Right forelimb (tissue), 1 donor: ENCODE data around the gene FAM185A.
"Not testable (repeated sequence)": the region's sequence is repeated elsewhere in the genome, so short reads cannot be mapped to it uniquely, and the experiment has no call there.

Source experiments
- DNase-seq: peaks from one replicate; pipeline ENCODE4 v3.0.0-alpha.2; 2018

The FAM185A gene

DNA sequence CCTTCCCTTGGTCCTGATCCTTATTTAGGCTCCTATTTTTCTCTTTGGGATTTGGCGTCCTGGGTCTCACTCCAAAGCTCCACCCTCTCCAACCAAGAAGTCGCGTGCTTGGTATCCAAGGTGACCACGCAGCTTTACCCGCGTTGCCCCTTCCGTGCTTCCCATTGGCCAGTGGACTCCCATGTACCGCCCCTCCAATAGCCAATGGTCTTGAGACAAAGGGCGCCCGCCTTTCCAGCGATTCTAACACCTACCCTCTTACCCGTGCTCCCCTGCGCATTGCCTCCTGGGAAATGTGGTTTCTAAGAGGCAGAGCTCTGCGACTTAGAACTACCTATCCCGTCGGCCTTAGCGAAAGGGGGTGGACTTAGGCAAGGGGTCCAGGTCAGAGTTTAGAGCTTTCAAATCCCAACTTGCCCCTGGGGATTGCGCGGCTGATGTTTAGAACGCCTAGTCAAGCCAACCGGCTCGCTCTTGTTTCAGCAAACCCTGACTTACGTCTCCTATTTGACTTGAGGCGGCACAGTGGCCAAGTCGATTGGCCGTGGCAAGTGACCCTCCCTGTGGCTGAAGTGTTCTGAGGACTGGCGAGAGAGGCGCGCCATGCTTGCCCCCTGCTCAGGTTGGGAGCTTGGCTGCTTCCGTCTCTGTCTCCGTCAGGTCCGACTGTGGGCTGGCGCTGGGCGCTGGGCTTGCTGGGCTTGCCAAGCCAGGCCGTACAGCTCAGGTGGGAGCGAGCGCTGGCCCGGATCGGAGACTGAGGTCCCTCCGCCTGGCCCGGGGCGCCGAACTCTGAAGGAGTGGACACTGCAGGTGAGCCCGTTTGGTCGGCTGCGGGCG, at the start of gene FAM185A:
TSS of gene FAM185A (plus strand) at position 395 of the 840 bp plus-strand sequence. CDS start at position 604, 209 bp downstream.
- peak; percentile 95 for DNase-seq

DNA sequence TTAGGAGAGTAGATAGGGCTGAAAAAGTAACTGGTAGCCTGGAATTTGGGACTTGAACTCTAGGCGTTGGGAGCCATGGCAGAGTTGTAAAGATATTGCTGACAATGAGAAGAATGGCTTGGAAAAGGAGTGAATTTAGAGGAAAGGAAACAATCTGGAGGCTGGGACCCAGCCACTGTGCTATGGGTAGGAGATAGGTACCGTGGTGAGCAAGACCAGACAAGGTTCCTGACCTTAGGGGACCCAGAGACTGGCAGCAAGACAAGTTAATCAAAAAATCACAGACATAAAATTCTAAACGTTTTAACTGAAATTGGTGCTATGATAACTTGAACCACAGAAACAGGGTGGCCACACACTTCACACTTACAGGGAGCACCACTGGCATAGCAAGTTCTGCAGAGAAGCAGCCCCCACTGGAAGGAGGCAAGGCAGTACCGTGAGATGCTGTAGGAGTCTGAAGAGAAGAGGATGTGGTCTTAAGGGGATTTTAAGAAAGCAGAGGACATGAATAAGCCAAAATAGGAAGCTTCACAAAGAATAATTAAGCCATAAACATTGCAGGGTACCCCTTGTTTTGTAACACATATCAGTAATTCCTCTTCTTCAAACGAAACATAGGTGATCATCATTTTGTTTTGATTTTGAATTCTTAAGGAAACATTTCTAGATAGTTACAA, 35.6 kb upstream of the FAM185A start:
- not testable (repeated sequence) for DNase-seq

DNA sequence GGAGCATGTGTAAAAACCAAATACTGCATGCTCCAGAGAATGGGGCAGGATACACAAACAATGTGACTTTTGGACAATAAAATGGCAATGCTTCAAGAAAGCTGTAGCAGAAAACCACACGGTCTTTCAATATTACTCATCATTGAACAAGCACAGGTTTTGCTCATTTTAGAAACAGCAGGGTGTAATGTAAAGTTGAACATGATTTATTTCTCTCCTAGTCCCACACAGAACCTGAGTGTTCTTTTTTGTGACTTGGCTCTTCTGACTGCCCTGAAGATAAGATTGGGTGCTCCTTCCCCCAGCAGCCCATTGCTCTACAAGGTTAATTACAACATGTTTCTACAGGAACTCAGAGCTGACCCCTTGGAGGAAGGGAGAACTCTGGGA, 35.1 kb upstream of the FAM185A start:
- DNase-seq: not testable (repeated sequence)

DNA sequence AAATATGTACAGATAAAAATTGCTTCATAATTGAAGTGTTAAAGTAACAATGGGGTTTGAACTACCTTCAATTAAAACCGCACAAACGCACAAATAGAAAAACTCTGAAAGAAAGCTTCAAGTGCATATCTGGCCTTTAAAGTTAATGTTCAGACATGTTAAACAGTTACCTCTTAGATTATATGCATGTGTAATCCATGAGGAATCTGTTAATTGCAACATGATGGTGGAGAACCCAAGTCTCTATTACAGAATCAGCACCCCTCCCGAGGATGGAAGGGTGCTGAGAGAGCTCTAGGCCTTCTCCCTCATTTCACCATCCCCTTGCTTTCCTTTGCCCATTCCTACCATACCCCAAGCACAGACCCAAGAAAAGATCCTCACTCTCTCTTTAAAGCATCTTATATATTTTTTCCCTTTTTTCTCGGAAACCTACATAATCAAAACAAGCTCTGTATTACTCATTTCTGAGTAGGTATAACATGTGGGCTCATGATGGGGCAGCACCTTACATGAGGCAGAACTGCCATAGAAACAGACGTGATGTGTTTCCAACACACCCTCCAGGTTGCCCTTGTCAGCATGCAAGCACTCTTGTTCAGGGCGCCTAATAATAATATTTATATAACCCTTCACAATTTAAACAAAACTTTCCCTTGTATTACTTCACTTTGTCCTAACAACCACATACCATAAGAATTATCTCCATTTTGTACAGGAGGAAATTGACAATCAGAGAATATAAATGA, 33.9 kb upstream of the FAM185A start:
- DNase-seq: not testable (repeated sequence)

DNA sequence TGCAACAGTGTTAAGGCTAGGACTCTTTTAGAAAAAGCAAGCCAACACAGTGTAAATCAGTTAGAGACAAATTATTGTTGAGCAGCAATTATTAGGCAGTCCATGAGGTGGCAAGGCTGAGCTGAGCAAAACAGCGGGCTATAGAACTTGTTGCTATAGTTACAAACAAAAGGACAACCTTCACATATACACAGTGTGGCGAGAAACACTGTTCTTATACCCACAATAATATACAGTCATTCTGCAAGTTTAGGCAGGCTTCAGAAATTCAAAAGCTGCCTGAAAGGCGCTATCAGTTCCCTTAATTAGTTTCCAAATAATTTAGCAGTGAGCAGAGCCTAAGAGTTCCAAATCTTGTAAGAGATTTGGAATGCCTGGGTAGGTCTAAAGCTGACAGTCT, 33.1 kb upstream of the FAM185A start:
- DNase-seq: not testable (repeated sequence)

DNA sequence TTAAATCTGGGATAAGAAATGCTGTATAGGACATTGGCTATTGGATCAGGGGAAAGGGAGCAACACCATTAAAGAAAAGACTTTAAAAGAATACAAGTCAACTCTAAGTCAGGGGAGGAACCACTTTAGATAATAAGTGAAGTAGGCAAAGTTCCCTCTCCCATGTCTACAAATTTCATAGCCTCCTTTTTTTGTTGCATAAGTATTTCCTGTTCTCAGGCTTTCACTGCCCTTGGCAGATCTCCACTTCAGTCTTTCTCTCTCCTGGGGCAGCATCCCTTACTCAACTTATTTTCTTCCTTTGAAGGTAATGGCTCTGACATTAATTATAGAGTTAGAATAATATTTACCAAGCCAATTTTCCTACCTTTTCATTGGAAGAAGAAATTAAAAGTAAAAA, 30.3 kb upstream of the FAM185A start:
- not testable (repeated sequence) for DNase-seq

DNA sequence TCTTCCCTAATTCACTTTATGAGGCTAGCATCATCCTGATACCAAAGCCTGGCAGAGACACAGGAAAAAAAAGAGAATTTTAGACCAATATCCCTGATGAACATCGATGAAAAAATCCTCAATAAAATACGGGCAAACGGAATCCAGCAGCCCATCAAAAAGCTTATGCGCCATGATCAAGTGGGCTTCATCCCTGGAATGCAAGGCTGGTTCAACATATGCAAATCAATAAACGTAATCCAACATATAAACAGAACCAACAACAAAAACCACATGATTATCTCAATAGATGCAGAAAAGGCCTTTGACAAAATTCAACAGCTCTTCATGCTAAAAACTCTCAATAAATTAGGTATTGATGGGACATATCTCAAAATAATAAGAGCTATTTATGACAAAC, 22.6 kb upstream of the FAM185A start:
- not testable (repeated sequence) for DNase-seq

DNA sequence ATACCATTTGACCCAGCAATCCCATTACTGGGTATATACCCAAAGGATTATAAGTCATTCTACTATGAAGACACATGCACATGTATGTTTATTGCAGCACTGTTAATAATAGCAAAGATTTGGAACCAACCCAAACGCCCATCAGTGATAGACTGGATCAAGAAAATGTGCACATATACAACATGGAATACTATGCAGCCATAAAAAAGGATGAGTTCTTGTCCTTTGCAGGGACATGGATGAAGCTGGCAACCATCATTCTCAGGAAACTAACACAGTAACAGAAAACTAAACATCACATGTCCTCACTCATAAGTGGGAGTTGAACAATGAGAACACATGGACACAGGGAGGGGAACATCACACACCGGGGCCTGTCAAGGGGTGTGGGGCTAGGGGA, 19.1 kb upstream of the FAM185A start:
- not testable (repeated sequence) for DNase-seq

DNA sequence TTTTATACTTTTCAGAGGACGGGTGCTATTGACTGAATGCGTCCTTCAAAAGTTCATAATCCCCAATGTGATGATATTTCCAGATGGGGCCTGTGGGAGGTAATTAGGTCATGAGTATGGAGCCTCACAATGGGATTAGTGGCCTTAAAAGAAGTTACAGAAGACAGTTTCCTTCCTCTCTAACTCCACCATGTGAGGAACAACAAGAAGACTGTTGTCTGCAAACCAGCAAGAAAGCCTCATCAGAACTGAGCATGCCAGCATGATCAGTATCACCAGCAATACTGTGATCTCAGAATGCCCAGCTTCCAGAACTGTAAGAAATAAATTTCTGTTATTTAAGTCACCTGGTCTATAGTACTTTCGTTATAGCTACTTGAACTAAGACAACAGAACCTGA, 18.4 kb upstream of the FAM185A start:
- not testable (repeated sequence) for DNase-seq

DNA sequence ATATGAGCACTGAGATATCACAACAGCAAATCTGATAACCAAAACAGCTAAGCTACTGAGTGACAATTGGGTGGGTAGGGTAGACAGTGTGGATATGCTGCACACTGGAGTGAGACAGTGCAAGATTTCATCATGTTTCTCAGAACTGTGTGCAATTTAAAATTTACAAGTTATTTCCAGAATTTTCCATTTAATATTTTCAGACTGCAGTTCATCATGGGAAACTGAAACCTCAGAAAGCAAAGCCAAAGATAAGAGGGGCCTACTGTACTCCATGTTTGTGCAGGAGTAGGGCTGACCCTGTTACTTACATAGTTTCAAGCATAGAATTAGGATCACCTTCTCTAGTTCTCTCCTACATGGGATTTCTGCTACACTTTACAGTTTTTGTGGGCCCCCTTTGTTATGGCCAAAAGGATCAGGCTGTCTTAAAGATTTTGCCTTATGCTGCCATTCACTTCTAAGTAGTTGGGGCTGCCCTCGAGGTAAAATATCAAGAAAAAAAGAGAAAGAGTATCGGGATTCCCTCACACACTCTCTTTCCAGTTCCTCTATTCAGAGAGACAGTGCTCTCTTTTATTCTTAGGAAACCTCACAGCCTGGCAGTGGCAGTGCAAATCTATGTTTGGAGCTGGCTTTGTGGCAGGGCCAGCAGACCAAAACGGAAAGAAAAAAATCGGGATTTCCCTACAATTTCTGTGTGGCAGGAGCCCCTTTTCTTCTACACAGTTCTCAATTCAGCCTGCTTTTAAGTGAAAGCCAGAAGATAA, 6.6 kb upstream of the FAM185A start:
- DNase-seq: not testable (repeated sequence)

DNA sequence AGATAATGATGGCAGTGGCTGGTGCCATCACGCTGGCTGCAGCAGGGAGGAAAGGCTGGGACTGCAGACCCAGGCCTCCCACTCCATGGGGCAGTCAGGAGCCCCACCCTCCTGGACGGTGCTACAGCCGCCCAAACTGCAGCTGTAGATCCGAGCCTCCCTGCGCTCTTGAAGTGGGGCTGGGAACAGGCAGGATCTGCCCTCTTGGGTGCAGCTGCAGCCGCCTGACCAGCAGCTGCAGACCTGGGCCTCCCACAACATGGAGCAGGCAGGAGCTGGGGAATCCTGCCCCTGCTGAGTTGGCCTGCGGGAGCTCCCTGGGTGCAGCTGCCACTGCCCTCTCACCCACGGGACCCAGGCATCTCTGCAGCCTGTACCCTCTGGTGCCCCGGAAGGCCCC, 4.9 kb upstream of the FAM185A start:
- DNase-seq: not testable (repeated sequence)

DNA sequence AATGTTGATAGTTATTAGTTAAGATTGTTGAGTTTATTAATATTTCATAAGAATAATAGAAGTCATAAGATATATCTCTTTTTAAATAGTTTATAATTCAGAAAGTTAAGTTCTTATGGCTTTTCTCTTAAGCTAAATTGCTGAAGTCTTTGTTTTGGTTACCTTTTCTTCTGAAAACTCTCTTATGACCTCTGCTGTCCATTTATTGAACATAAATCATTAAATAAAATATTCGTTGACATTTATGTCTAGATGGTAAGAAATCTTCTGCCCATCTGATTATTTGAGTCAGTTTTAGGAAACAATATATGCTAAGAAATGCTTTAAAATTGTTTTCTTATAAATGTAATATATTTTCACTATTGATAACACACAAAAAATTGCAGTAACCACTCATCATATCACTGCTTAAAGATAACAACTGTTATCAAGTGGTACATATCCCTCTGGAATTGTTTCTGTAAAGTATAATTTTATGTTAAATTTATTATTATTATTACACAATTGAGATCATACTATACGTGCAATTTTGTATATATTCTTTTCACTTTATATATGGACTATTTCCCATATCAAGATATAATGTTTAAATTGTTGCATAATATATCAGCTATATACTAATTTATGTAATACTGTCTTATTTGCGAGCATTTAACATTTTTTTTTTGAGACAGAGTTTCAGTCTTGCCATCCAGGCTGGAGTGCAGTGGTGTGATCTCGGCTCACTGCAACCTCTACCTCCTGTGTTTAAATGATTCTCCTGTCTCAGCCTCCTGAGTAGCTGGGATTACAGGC, 3.1 kb upstream of the FAM185A start:
- not testable (repeated sequence) for DNase-seq

DNA sequence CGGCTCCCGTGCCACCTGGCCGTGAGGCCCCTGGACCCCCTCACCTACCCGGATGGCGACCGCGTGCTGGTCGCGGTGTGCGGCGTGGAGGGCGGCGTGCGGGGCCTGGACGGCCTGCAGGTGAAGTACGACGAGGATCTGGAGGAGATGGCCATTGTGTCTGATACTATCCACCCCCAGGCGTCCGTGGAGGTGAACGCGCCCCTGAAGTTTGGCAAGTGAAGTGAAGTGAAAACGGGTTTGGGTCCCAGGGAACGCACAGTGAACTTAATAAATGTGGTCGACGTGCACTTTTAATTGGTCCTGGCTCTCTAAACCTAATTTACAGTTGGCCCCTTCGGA, 617 bp downstream of the FAM185A start:
- not testable (repeated sequence) for DNase-seq

DNA sequence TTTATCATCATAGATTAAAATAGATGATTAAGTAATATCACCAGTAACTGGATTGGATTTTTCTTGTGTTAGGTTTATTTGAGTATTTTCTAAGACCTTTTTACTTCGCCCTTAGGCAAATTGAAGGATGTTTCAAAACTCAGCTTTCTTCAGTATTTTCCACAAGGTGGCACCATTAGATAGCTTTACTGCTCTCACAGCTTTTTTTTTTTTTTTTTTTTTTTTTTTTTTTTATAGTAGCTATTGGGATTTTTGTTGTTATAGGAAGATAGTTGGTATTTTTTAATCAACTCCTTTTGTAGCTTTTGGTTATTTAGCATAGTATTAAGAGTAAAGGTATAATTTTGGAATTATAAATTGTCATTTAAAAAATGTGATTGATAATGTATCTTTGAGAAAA, 9.4 kb downstream of the FAM185A start:
- not testable (repeated sequence) for DNase-seq

DNA sequence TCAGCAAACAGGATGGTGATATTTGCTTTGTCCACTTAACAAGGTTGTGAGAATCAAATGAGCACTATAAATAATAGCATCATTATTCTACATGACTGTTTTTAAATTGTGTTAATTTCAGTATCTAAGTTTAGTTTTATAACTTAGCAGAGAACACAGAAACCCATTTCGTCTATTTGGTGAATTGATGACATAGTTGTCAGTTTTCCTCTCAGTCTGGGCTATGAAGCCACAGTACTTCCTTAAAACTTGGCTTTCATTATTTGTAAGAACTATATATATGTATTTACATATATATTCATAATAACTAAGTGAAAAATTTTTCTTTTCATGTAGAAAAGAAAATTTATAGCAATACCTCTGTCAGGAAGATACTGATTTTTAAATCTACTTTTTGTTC, 11.1 kb downstream of the FAM185A start:
- DNase-seq: not testable (repeated sequence)

DNA sequence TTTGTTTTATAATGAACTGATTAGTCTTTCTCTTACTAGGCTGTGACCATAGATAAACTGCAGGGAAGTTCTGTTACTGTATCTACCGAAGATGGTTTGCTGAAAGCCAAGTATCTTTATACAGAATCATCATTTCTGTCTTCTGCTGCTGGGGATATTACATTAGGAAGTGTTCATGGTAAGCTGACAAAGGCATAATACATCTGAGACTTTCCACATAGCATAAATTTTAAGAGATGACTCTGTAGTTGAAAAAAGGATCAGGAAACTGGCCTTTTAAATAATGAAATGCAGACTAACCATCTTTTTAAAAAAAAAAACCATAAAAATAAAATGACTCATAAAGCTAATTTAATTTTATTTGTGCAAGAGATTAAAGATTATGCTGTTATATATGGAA, 12.4 kb downstream of the FAM185A start:
- DNase-seq: not testable (repeated sequence)

DNA sequence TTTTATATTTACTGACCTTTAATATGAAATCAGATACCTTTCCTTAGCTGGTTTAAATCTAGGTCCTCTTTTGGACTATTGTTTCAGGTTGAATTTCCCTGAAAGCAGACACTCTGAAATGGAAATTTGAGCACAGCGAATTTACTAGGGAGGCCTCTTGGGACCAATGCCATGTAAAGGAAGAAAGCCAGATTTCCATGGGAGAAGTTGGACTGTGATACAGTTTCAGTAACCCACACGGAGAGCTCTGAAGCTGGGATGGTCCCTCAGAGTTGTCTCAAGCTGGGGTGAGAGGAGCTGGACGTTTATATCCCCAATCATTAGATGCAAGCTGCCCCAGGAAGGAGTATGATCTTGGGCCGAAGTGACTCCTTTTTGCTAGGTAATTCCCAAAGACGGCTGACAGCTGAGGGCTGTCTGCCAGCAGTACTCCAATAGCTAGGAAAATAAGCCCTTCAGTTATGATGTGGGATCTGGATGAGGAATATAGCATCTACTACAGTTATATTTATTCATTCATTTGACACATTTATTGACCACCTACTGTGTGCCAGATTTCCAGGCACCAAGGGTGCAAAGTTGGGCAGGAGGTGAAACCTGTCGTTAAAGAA, 14.6 kb downstream of the FAM185A start:
- DNase-seq: not testable (repeated sequence)

DNA sequence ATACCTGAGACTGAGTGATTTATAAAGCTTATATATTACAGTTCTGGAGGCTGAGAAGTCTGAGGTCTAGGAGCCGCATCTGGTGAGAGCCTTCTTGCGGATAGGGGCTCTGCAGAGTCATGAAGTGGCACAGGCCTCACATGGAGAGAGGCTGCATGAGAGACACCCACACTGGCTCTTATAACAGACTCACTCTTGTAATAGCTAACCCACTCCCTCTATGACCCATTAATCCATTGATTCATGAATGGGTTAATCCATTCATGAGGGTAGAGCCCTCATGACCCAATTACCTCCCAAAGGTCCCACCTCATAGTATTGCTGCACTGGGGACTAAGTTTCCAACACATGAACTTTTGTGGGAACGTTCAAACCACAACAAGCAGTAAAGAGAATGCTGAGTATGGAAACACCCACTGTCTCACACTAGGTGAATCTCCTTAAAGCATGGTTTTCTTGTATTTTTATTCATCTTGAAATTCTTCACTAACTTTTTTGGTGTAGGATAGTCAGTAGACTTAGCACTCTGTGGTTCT, 20.9 kb downstream of the FAM185A start:
- not testable (repeated sequence) for DNase-seq

DNA sequence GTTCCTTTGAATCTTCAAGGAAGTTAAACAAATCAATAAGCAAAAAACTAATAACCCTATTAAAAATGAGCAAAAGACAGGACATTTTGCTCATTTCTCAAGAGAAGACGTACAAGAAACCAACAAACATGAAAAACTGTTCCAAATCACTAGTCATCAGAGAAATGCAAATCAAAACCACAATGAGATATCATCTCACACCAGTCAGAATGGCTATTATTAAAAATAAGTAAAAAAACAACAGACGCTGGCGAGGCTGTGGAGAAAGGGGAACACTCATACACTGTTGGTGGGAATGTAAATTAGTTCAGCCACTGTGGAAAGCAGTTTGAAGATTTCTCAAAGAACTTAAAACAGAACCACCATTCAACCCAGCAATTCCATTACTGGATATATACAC, 21.7 kb downstream of the FAM185A start:
- not testable (repeated sequence) for DNase-seq

DNA sequence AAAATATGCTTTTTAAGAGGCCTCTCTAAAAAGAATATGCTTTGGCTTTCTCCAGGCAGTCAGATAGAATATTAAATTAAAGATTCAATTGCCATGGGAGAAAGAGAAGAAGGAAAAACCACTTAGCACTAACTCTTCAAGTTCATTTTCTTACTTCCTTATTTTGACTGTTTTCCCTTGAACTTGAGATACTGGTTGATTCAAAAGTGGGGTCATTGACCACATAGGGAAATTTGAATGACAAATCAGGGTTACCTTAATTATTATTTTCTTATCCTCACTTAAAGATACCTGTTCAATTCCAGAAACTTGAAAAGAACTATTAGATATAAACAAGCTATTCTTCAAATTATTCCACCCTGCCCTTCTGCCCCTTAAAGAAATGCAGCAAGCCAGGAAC, 27.4 kb downstream of the FAM185A start:
- not testable (repeated sequence) for DNase-seq

DNA sequence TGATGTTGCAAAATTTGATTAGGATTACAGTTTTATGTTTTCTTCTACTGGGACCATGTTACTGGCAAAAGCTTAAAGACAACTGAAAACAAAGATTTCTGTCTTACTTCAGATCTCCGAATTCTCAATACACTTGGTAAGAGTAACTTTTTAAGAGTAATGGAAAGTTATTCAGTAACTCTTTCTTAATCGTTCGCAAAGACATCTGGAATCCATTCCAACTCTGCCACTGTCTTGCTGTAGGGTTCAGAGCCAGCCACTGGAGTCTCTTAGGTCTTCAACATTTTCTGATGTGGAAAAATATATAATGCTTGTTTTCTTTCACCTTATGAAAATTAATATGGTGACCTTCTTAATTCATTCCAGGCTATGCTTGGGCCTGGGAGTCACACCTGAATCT, 29.9 kb downstream of the FAM185A start:
- DNase-seq: not testable (repeated sequence)
